GM21529 (cell line): ENCODE data around the gene CADM2.
"Not testable (repeated sequence)": the region's sequence is repeated elsewhere in the genome, so short reads cannot be mapped to it uniquely, and the experiment has no call there.

Experiments used
- ATAC-seq: cut with Tn5 transposase; IDR thresholded peaks from one replicate; pipeline ENCODE4 v1.9.1; 2021; ENCODE audit not compliant: unreplicated experiment

The CADM2 gene

GRCh38 chr3:85631070-85631469, 672.3 kb downstream of the CADM2 start:
- no peak for ATAC-seq

GRCh38 chr3:85632921-85633320, 674.1 kb downstream of the CADM2 start:
- no peak for ATAC-seq

GRCh38 chr3:85652360-85652759, 693.6 kb downstream of the CADM2 start:
- no peak for ATAC-seq

GRCh38 chr3:85660451-85660850, 701.7 kb downstream of the CADM2 start:
- no peak for ATAC-seq

- ATAC-seq, result no peak
Measured at GRCh38 chr3:85662462-85662861, 703.7 kb downstream of the CADM2 start.

- no peak for ATAC-seq
Measured at GRCh38 chr3:85667744-85668143, 709.0 kb downstream of the CADM2 start.

- no peak for ATAC-seq
Measured at GRCh38 chr3:85670634-85671205, 711.9 kb downstream of the CADM2 start.

- ATAC-seq, result no peak
Measured at GRCh38 chr3:85672761-85673160, 714.0 kb downstream of the CADM2 start.

- ATAC-seq, result no peak
Measured at GRCh38 chr3:85678713-85679112, 719.9 kb downstream of the CADM2 start.

GRCh38 chr3:85681906-85682305, 723.1 kb downstream of the CADM2 start:
- no peak for ATAC-seq

GRCh38 chr3:85691196-85691595, 732.4 kb downstream of the CADM2 start:
- ATAC-seq, result no peak

- ATAC-seq, result no peak
Measured at GRCh38 chr3:85697156-85697555, 738.4 kb downstream of the CADM2 start.

GRCh38 chr3:85706130-85706529, 747.3 kb downstream of the CADM2 start:
- no peak for ATAC-seq

GRCh38 chr3:85708325-85708724, 749.5 kb downstream of the CADM2 start:
- ATAC-seq, result not testable (repeated sequence)

- no peak for ATAC-seq
Measured at GRCh38 chr3:85709346-85709892, 750.6 kb downstream of the CADM2 start.

- ATAC-seq, result no peak
Measured at GRCh38 chr3:85710490-85710889, 751.7 kb downstream of the CADM2 start.

- ATAC-seq, result no peak
Measured at GRCh38 chr3:85721409-85722145, 762.8 kb downstream of the CADM2 start.

GRCh38 chr3:85725809-85726208, 767.0 kb downstream of the CADM2 start:
- no peak for ATAC-seq

- ATAC-seq, result no peak
Measured at GRCh38 chr3:85726241-85726640, 767.5 kb downstream of the CADM2 start.

GRCh38 chr3:85737846-85738245, 779.1 kb downstream of the CADM2 start:
- ATAC-seq, result no peak

GRCh38 chr3:85740561-85740960, 781.8 kb downstream of the CADM2 start:
- ATAC-seq, result no peak

GRCh38 chr3:85758442-85758841, 799.7 kb downstream of the CADM2 start:
- no peak for ATAC-seq

GRCh38 chr3:85760342-85760741, 801.6 kb downstream of the CADM2 start:
- no peak for ATAC-seq
